Measurements from ENCODE around the gene ZNF398.

Gene ZNF398

GRCh38 chr7:149229526-149229925 lies 82.3 kb downstream of the ZNF398 start:
- DNase-seq, result no peak

- DNase-seq, result no peak
Measured at GRCh38 chr7:149232362-149232761, 85.1 kb downstream of the ZNF398 start.

Data from CD4-positive, alpha-beta T cell treated with Interferon gamma for 1 hour (primary cell).